B cell (primary cell): Measurements from ENCODE around the gene HLA-DMA. TPM values are rescaled to one million over a fixed set of nuclear protein-coding genes. Genes with fewer than 3 reads are reported as not detected.
A peak's percentile ranks its signal among the peaks of the same experiment; 100 is the strongest.

Experiments used
- ATAC-seq: fragments of 200-7000 bp; cut with Tn5 transposase; one replicate; pipeline ENCODE4 v1.10.0; 2021; ENCODE audit warnings: low read depth, mild to moderate bottlenecking, moderate number of reproducible peaks, moderate library complexity
- CTCF ChIA-PET: fragments of 350-600 bp; sonication (Branson Sonifier 250); formaldehyde crosslinking; loops from one replicate; lab custom pipeline; 2021; ENCODE audit warnings: antibody characterized with exemption, inconsistent platforms; lab: Charles Lee
- POLR2A ChIA-PET: fragments of 350-600 bp; sonication (Branson Sonifier 250); formaldehyde crosslinking; loops from one replicate; lab custom pipeline; 2021; ENCODE audit warnings: antibody characterized with exemption; lab: Charles Lee
- DNase-seq: peaks from one replicate; pipeline ENCODE4 v3.0.0; 2013
- H2AFZ ChIP-seq: 2 replicates; pipeline ENCODE4 v1.6.1; 2012; ENCODE audit warnings: mild to moderate bottlenecking, low read depth, low read length; ENCODE audit not compliant: insufficient read depth, poor library complexity, severe bottlenecking
- H3K27ac ChIP-seq, 2 donors: 1 replicate in 1 of 2; 2 replicates in 1 of 2; pipeline ENCODE4 v1.5.1; 2012 to 2013; ENCODE audit warnings: low read length in 2 of 2, mild to moderate bottlenecking in 2 of 2, moderate library complexity in 1 of 2
- H3K27me3 ChIP-seq, 4 experiments: fragments of 200-600 bp in 1 of 4; sonication (generic) in 1 of 4; replicated peaks in 1 of 4; 1 replicate in 2 of 4; 2 replicates in 2 of 4; pipeline versions ENCODE4 v1.6.1 to v1.7.0; 2013 to 2016; ENCODE audit warnings: low read length in 3 of 4, mild to moderate bottlenecking in 2 of 4, mixed read lengths in 1 of 4, moderate library complexity in 1 of 4; ENCODE audit not compliant: insufficient read depth in 4 of 4, control insufficient read depth in 3 of 4; ENCODE audit errors: control extremely low read depth in 1 of 4
- H3K36me3 ChIP-seq, 2 experiments: replicated peaks in 1 of 2; 1 replicate in 1 of 2; 2 replicates in 1 of 2; pipeline versions ENCODE4 v1.6.1 to v1.7.1; 2013; ENCODE audit warnings: low read length in 1 of 2; ENCODE audit not compliant: insufficient read depth in 2 of 2, control insufficient read depth in 1 of 2; ENCODE audit errors: control extremely low read depth in 1 of 2, extremely low read depth in 1 of 2
- H3K4me1 ChIP-seq, 2 donors: fragments of 200-600 bp in 1 of 2; sonication (generic) in 1 of 2; 1 replicate in 1 of 2; 2 replicates in 1 of 2; pipeline versions ENCODE4 v1.5.1 to v1.6.1; 2013 to 2017; ENCODE audit warnings: low read length in 2 of 2; ENCODE audit not compliant: control insufficient read depth in 2 of 2, insufficient read depth in 2 of 2
- H3K4me2 ChIP-seq: replicated peaks from 2 replicates; pipeline ENCODE3; 2012; ENCODE audit warnings: mild to moderate bottlenecking, low read depth, low read length; ENCODE audit not compliant: poor library complexity, severe bottlenecking
- H3K4me3 ChIP-seq, 5 experiments: fragments of 200-600 bp in 1 of 5; sonication (generic) in 1 of 5; 1 replicate in 3 of 5; 2 replicates in 2 of 5; pipeline versions ENCODE4 v1.5.1 to v1.7.0; 2011 to 2016; ENCODE audit warnings: low read length in 4 of 5, mild to moderate bottlenecking in 4 of 5, low read depth in 2 of 5, control low read depth in 1 of 5, moderate library complexity in 1 of 5; ENCODE audit not compliant: insufficient read depth in 1 of 5; ENCODE audit errors: control extremely low read depth in 1 of 5, extremely low read depth in 1 of 5
- H3K79me2 ChIP-seq: fragments of 200-600 bp; sonication (generic); one replicate; pipeline ENCODE4 v1.6.0; 2016; ENCODE audit warnings: low read length; ENCODE audit not compliant: control insufficient read depth, insufficient read depth
- H3K9ac ChIP-seq: fragments of 200-600 bp; sonication (generic); 2 replicates; pipeline ENCODE4 v1.6.1; 2017; ENCODE audit warnings: mild to moderate bottlenecking, low read length, moderate library complexity
- H3K9me3 ChIP-seq, 3 donors: one replicate each; pipeline versions ENCODE4 v1.6.1 to v1.7.1; 2013; ENCODE audit warnings: low read length in 2 of 3; ENCODE audit not compliant: control insufficient read depth in 2 of 3, insufficient read depth in 1 of 3; ENCODE audit errors: control extremely low read depth in 1 of 3
- H4K20me1 ChIP-seq: 2 replicates; pipeline ENCODE4 v1.6.0; 2012; ENCODE audit warnings: mild to moderate bottlenecking, low read length; ENCODE audit not compliant: insufficient read depth, control insufficient read depth, poor library complexity, severe bottlenecking
- H3K27ac Mint-ChIP-seq: one replicate; pipeline ENCODE4 v1.8.0; 2021; ENCODE audit warnings: mixed read lengths
- H3K27me3 Mint-ChIP-seq: one replicate; pipeline ENCODE4 v1.8.0; 2021; ENCODE audit warnings: mixed read lengths
- H3K4me1 Mint-ChIP-seq: one replicate; pipeline ENCODE4 v1.8.0; 2021; ENCODE audit warnings: mixed read lengths
- H3K4me3 Mint-ChIP-seq: one replicate; pipeline ENCODE4 v1.8.0; 2021; ENCODE audit warnings: mixed read lengths
- H3K9me3 Mint-ChIP-seq: one replicate; pipeline ENCODE4 v1.8.0; 2022; ENCODE audit warnings: mixed read lengths; ENCODE audit not compliant: insufficient read depth
- CTCF ChIP-seq: fragments of 200-600 bp; IDR thresholded peaks from one replicate; pipeline ENCODE4 v1.8.0; 2022; ENCODE audit warnings: antibody characterized with exemption, mild to moderate bottlenecking
- EZH2 ChIP-seq: IDR thresholded peaks from 2 replicates; pipeline ENCODE4 v1.6.1; 2012; ENCODE audit warnings: borderline replicate concordance, low read depth, mild to moderate bottlenecking, moderate library complexity, low read length; ENCODE audit not compliant: insufficient read depth, poor library complexity, severe bottlenecking
- WGBS: methylation state at CpG from one replicate; pipeline ENCODE4 v1.1.5; 2013; ENCODE audit warnings: missing lambda C conversion rate; ENCODE audit not compliant: insufficient coverage; 5-methylcytosine and 5-hydroxymethylcytosine counted together
- intact Hi-C: fragments of 100-400 bp; cut with micrococcal nuclease; formaldehyde crosslinking; loops from one replicate; pipeline ENCODE4 v1.10.0; 2022
- polyA plus RNA-seq: library from polyadenylated mRNA; depleted of rRNA; stranded (reverse); fragments of >200 nt; gene quantifications from 2 replicates; pipeline ENCODE4 v1.2.3, GENCODE V29; 2012
- total RNA-seq, 2 donors: library from RNA; stranded (reverse); fragments of 120-200 nt in 1 of 2; gene quantifications; 1 replicate in 1 of 2; 2 replicates in 1 of 2; pipeline versions ENCODE4 v1.2.3 to v1.2.4, GENCODE V29; 2013 to 2022

Gene HLA-DMA
- total and polyA plus RNA-seq, 2 donors (not counting 1 experiment from before 2014, with no cell fraction given), result 558 to 925 TPM

GRCh38 chr6:32968093-32968866, 15.4 kb upstream of the HLA-DMA start, which contains the start of gene BRD2:
TSS of gene BRD2 (plus strand) at chr6:32968594. CDS start at chr6:32972899, 4,305 bp downstream.
- Mint-ChIP-seq H3K27ac (peak within 1 kb of the TSS; percentile 99), H3K9me3 (no peaks in the 10 kb centered on the region), H3K27me3 (no peaks in the 10 kb centered on the region), H3K4me3 (peak within 1 kb of the TSS; percentile 96), H3K4me1 (peaks cover 34% of the 10 kb centered on the region)
- ATAC-seq, result peak; percentile 40
- Histone ChIP-seq H4K20me1 (peaks cover 12% of the 10 kb centered on the region), H3K9me3 (no peaks in the 10 kb centered on the region), H3K36me3 (peaks cover 0 to 8% of the 10 kb centered on the region in 2 experiments), H3K4me2 (peak within 1 kb of the TSS; percentile 88), H3K4me3 (peak within 1 kb of the TSS; percentile 68 to 93 (median 92)), H3K9ac (peak within 1 kb of the TSS; percentile 91), H3K4me1 (peaks cover 17 to 32% of the 10 kb centered on the region in 2 donors), H2AFZ (peak within 1 kb of the TSS; percentile 90), H3K79me2 (peaks cover 54% of the 10 kb centered on the region), H3K27ac (peak within 1 kb of the TSS; percentile 96), H3K27me3 (no peaks in the 10 kb centered on the region)
- intact Hi-C loops, result loop anchor here (1.0 kb wide), 3 partner anchors 24 to 124 kb away; partner anchors contain the start of gene PSMB8
- under 1% methylated on average over 53 of the region's 62 CpGs for WGBS
- peak; percentile 99 for DNase-seq
- ChIA-PET POLR2A (interaction anchor here (0.6 to 11.8 kb wide), 23 partner anchors 9 to 1253 kb away, joined by 3 to 349 read pairs (median 5); partner anchors contain the start of genes HLA-DMA, HLA-DMB, PSMB8 and PSMB9), CTCF (interaction anchor here (0.7 to 28.4 kb wide), 16 partner anchors 12 to 130 kb away, joined by 3 to 822 read pairs (median 8); partner anchors contain the start of genes HLA-DMA, HLA-DMB and TAP2)
- TF ChIP-seq EZH2 (no peak), CTCF (no peak)
